Small intestine (tissue), 7 donors: ENCODE measurements around the gene SLCO3A1. TPM values are rescaled to one million over a fixed set of nuclear protein-coding genes. Genes with fewer than 3 reads are reported as not detected.

ENCODE experiments used
- DNase-seq, 2 donors: peaks; one replicate each; pipeline versions ENCODE4 v3.0.0 to v3.0.0-alpha.2; 2013
- FAIRE-seq: peaks from 2 replicates; lab custom pipeline; 2012; peaks lifted over from hg19 to GRCh38; lab: Jason Lieb, UNC
- H3K27ac ChIP-seq, 3 donors: one replicate each; pipeline ENCODE4 v1.5.1; 2013; ENCODE audit warnings: low read length in 2 of 3, mild to moderate bottlenecking in 2 of 3, control low read depth in 1 of 3, inconsistent platforms in 1 of 3, low read depth in 1 of 3, moderate library complexity in 1 of 3
- H3K27me3 ChIP-seq, 3 donors: one replicate each; pipeline ENCODE4 v1.6.1; 2013; ENCODE audit warnings: low read length in 3 of 3, inconsistent platforms in 1 of 3; ENCODE audit not compliant: control insufficient read depth in 3 of 3, insufficient read depth in 3 of 3
- H3K36me3 ChIP-seq, 3 donors: one replicate each; pipeline ENCODE4 v1.6.1; 2013; ENCODE audit warnings: low read length in 3 of 3, inconsistent platforms in 1 of 3, low read depth in 1 of 3, mild to moderate bottlenecking in 1 of 3, moderate library complexity in 1 of 3; ENCODE audit not compliant: control insufficient read depth in 3 of 3, insufficient read depth in 2 of 3
- H3K4me1 ChIP-seq, 3 donors: one replicate each; pipeline ENCODE4 v1.6.1; 2013; ENCODE audit warnings: low read length in 2 of 3, inconsistent platforms in 1 of 3, low read depth in 1 of 3, mild to moderate bottlenecking in 1 of 3, moderate library complexity in 1 of 3; ENCODE audit not compliant: control insufficient read depth in 3 of 3, insufficient read depth in 2 of 3
- H3K4me3 ChIP-seq, 3 donors: one replicate each; pipeline ENCODE4 v1.5.1; 2013; ENCODE audit warnings: low read length in 3 of 3, control low read depth in 1 of 3, inconsistent platforms in 1 of 3, low read depth in 1 of 3, mild to moderate bottlenecking in 1 of 3, moderate library complexity in 1 of 3
- H3K9me3 ChIP-seq, 2 donors: one replicate each; pipeline ENCODE4 v1.6.1; 2013; ENCODE audit warnings: low read depth in 1 of 2, low read length in 1 of 2; ENCODE audit not compliant: control insufficient read depth in 2 of 2, insufficient read depth in 1 of 2
- WGBS, 3 donors: extraction: QIAGEN DNeasy Blood & Tissue Kit; methylation state at CpG; one replicate each; pipeline ENCODE4 v1.1.7; 2013; 5-methylcytosine and 5-hydroxymethylcytosine counted together
- polyA plus RNA-seq, 4 donors: library from polyadenylated mRNA; stranded (reverse) in 3 of 4; unstranded in 1 of 4; fragments of 200-250 nt in 3 of 4; fragments of 120-200 nt in 1 of 4; gene quantifications; one replicate each; pipeline versions ENCODE4 v1.2.1 to v1.2.3, GENCODE V29; 2013
- donor health status: healthy with polysubstance abuse.
- donor health status: control.
- donor health status: control.
- donor health status: Bipolar disorder and iron deficiency.
- donor health status: healthy.

SLCO3A1 gene
- polyA plus RNA-seq, 4 donors, result 0.89 to 4.4 (median 2.6) TPM

DNA sequence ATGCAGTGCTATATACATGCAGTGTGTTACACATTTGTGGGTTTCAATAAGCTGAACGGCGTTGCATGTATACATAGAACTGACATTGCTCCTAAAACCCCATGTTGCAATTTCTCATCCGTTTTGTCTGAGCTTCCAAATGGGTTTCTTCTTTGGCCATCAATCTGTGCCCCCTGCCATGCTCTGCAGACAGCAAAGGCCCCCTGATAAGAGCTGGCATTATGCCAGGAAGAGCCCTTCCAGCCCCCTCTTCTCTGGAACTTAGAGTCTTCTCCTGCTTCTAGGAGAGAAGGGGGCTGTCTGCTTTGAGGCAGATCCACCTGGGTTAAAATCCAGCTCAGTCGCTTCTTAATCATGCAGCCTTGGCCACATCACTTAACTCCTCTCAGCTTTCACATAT lies 254.0 kb downstream of the SLCO3A1 start:
- Histone ChIP-seq H3K27ac (no peak overlapping the region), H3K4me1 (peaks cover 0 to 3% (median 0%) of the 10 kb centered on the region in 3 donors), H3K4me3 (no peak overlapping the region), H3K36me3 (no peaks in the 10 kb centered on the region), H3K27me3 (peaks cover 0 to 8% (median 0%) of the 10 kb centered on the region in 3 donors), H3K9me3 (no peaks in the 10 kb centered on the region)
- FAIRE-seq (no peak), DNase-seq (no peak)
- 78 to 89% (median 84%) methylated on average over 4 of the region's 4 CpGs for WGBS, 3 donors

DNA sequence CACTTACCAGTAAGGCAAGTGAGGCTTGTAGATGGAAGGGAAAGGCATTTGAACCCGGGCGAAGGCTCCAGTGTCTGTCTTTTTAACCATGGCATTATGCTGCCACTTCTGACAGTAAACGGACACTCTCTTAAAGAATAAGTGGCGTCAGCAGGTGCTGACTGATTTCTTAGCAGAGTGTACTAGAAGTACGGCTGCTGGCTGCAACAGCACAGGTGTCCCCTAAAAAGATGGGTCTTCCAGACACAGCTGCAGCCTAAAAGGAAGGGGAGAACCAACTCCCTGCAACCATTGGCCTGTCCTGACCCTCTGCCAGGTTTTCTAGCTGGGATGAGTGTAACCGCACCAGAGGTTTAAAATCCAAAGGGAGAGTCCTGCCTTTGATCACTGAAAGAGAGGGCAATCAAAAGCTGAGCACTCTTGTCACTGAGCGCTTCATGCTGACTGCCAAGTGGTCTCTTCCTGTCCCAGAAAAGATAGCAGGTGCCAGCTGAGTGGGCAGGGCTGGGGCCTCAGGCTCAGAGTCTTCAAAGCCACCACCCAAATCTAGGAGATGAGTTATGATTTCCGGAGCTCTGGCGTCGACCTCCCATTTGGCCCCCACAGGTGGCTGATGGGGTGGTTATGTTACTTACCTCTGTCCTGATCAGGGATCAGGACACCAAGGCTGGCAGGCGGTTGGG lies 255.8 kb downstream of the SLCO3A1 start:
- Histone ChIP-seq H3K4me1 (peaks cover 0 to 3% (median 0%) of the 10 kb centered on the region in 3 donors), H3K4me3 (no peak overlapping the region), H3K36me3 (no peaks in the 10 kb centered on the region), H3K9me3 (no peaks in the 10 kb centered on the region), H3K27ac (no peak overlapping the region), H3K27me3 (peaks cover 0 to 8% (median 0%) of the 10 kb centered on the region in 3 donors)
- 71 to 83% (median 72%) methylated on average over 11 of the region's 11 CpGs for WGBS, 3 donors
- DNase-seq (no peak), FAIRE-seq (no peak)

DNA sequence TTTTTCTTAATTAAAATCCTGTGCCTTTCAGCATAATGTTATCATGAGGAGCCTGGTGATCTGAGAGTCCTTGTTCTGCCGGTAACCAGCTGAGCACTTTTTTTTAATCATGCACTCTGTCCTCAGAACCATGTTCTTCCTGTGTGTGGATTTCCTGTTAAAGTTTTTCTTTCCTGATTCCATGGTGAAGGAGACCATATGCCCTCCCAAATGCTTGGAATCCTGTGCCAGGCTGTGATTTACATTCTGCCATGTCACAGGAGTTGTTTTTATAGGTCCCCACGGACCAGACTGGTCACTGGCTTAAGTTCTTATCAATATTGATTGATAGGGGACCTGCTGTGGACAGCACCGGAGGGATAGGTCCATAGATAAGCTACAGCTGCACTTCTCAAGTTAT lies 257.8 kb downstream of the SLCO3A1 start:
- no peak for FAIRE-seq
- H3K4me3 ChIP-seq, result no peak overlapping the region
- 19 to 53% (median 38%) methylated on average over 3 of the region's 3 CpGs for WGBS, 3 donors

DNA sequence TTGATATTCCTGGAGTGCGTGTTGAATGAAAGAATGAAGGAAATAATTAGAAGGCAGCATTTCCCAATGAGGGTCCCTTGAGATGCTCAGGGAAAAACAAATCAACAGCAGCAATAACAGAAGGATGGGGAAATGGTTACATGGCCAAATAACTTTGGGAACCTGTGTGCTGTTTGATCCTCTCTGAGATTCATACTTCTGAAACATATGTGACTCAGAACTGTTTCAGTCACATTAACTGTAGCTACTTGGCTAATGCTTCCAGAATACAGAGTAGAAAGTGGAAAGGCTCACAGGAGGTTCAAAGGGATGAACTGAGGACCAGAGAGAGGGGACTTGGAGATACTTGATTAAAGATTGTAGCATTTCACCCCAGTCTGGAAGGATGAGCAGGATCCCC lies 258.2 kb downstream of the SLCO3A1 start:
- Histone ChIP-seq H3K27me3 (peaks cover 0 to 6% (median 0%) of the 10 kb centered on the region in 3 donors), H3K27ac (no peak overlapping the region), H3K4me3 (no peak overlapping the region), H3K4me1 (peaks cover 0 to 3% (median 0%) of the 10 kb centered on the region in 3 donors), H3K36me3 (no peaks in the 10 kb centered on the region), H3K9me3 (no peaks in the 10 kb centered on the region)
- FAIRE-seq, result no peak
- 72 to 78% (median 77%) methylated on average over 1 of the region's 1 CpG for WGBS, 3 donors
- no peak for DNase-seq

More for the DNA sequence above, 257.8 kb downstream of the SLCO3A1 start:
- Histone ChIP-seq H3K36me3 (no peaks in the 10 kb centered on the region), H3K4me1 (peaks cover 0 to 3% (median 0%) of the 10 kb centered on the region in 3 donors), H3K9me3 (no peaks in the 10 kb centered on the region), H3K27me3 (peaks cover 0 to 8% (median 0%) of the 10 kb centered on the region in 3 donors), H3K27ac (no peak overlapping the region)
- no peak for DNase-seq

DNA sequence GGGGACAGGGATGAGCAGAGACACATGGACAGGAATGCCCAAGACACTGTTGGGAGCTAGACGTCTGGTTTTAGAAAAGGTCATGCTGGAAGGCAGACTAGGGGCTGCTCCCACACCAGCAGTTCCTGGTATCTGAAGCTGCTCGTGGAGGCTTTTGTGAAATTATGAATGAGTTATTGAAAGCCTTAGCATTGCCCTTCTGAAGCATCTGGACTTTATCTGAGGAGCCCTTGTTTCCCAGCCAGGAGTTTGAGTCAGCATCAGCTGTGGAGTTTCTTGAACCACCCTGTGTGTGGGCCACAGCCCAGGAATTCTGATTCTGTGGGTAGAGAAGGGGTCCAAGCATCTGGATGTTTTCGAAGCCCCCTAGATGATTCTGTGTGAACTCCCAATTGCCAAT lies 258.7 kb downstream of the SLCO3A1 start:
- H3K4me3 ChIP-seq, result no peak overlapping the region
- DNase-seq, result no peak
- no peaks in the 10 kb centered on the region for H3K36me3 ChIP-seq
- FAIRE-seq, result no peak
- no peaks in the 10 kb centered on the region for H3K9me3 ChIP-seq
- no peak overlapping the region for H3K27ac ChIP-seq
- 52 to 71% (median 64%) methylated on average over 3 of the region's 3 CpGs for WGBS, 3 donors
- H3K27me3 ChIP-seq, result peaks cover 0 to 6% (median 0%) of the 10 kb centered on the region in 3 donors
- H3K4me1 ChIP-seq, result peaks cover 0 to 3% (median 0%) of the 10 kb centered on the region in 3 donors

DNA sequence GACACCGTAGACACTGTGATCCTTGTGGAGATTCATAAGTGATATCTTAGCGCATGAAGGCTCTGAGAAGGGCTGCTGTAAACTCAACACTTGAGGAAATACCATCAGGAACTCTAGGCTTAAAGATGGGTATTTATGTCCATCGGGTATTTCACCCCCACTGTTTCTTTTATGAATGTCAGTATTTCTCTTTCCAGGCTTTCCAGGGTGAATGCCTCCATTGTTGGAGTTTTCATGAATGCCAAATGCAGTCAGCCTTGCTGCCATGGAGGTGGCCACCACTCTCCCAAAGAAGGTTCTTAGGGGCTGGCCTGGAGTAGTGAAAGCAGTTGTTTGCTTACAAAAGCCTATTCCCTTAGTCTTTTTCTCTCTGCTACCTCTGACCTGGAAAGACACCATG lies 259.2 kb downstream of the SLCO3A1 start:
- peaks cover 0 to 2% (median 0%) of the 10 kb centered on the region in 3 donors for H3K4me1 ChIP-seq
- H3K4me3 ChIP-seq, result no peak overlapping the region
- DNase-seq (no peak), FAIRE-seq (no peak)
- 90 to 93% (median 91%) methylated on average over 3 of the region's 3 CpGs for WGBS, 3 donors
- H3K9me3 ChIP-seq, result no peaks in the 10 kb centered on the region
- H3K27me3 ChIP-seq, result peaks cover 0 to 3% (median 0%) of the 10 kb centered on the region in 3 donors
- no peak overlapping the region for H3K27ac ChIP-seq
- no peaks in the 10 kb centered on the region for H3K36me3 ChIP-seq

DNA sequence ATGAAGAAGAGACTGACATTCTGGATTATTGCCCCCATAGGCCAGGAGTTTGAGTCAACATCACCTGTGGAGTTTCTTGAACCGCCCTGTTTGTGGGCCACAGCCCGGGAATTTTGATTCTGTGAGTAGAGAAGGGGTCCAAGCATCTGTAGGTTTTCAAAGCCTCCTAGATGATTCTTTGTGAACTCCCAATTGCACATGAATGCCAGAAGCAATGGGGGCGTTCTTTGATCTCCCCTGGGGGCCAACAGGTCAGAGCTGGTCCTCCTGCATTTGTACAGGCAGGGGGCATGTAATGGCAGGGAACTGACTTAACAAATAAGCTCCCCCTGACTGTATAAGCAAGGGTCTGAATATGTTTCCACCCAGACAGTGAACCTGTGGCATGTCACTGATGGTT lies 260.3 kb downstream of the SLCO3A1 start:
- no peak overlapping the region for H3K4me3 ChIP-seq
- no peaks in the 10 kb centered on the region for H3K27me3 ChIP-seq
- H3K27ac ChIP-seq, result no peak overlapping the region
- DNase-seq (no peak), FAIRE-seq (no peak)
- H3K36me3 ChIP-seq, result no peaks in the 10 kb centered on the region
- H3K4me1 ChIP-seq, result peaks cover 0 to 2% (median 0%) of the 10 kb centered on the region in 3 donors
- no peaks in the 10 kb centered on the region for H3K9me3 ChIP-seq
- 74 to 92% (median 82%) methylated on average over 3 of the region's 3 CpGs for WGBS, 3 donors

DNA sequence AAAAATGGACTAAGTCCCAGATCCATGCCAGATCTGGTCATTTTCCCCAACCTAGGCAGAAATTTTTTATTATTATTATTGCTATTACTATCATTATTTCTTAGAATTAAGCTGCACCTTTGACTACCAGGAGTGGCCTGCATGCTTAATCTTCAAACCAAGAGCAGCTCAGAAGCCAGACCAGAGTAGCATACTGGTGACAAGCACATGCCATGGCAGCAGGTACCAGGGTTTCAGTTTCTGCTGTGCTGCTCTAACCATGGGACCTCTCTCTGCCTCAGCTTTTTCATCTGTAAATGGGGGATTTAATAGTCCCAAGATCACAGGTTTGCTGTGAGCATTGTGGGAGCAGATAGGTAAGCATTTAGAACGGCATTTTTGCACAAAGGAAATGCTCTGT lies 262.3 kb downstream of the SLCO3A1 start:
- no peak overlapping the region for H3K4me3 ChIP-seq
- no peaks in the 10 kb centered on the region for H3K36me3 ChIP-seq
- WGBS, 3 donors, result 82 to 96% (median 90%) methylated on average over 1 of the region's 1 CpG
- H3K4me1 ChIP-seq, result peaks cover 0 to 2% (median 0%) of the 10 kb centered on the region in 3 donors
- H3K27ac ChIP-seq, result no peak overlapping the region
- no peaks in the 10 kb centered on the region for H3K27me3 ChIP-seq
- DNase-seq, result no peak
- no peaks in the 10 kb centered on the region for H3K9me3 ChIP-seq
- FAIRE-seq, result no peak
